Endothelial cell of umbilical vein (primary cell): Measurements from ENCODE around the gene DUOXA2. TPM values are rescaled to one million over a fixed set of nuclear protein-coding genes. Genes with fewer than 3 reads are reported as not detected.
"Not testable (repeated sequence)": the region's sequence is repeated elsewhere in the genome, so short reads cannot be mapped to it uniquely, and the experiment has no call there.

Experiments used
- BruUV-seq: library from RNA; stranded (reverse); fragments of 400-500 nt; replicated peaks from 2 replicates; lab custom pipeline; 2021; lab: Mats Ljungman, UMichigan
- CTCF ChIA-PET: fragments of 300-600, 350-600 bp; sonication (Branson Sonifier 250); formaldehyde crosslinking; loops from one replicate; lab custom pipeline; 2021; ENCODE audit warnings: antibody characterized with exemption, inconsistent platforms; lab: Charles Lee
- POLR2A ChIA-PET: fragments of 300-600, 350-600 bp; sonication (Branson Sonifier 250); formaldehyde crosslinking; loops from one replicate; lab custom pipeline; 2021; ENCODE audit warnings: antibody characterized with exemption, inconsistent platforms; lab: Charles Lee
- DNase-seq: peaks from one replicate; pipeline ENCODE4 v3.0.0-alpha.2; 2011; ENCODE audit warnings: low read depth, low spot score
- FAIRE-seq: peaks from 2 replicates; lab custom pipeline; 2011; peaks lifted over from hg19 to GRCh38; lab: Jason Lieb, UNC
- H2AFZ ChIP-seq: 2 replicates; pipeline ENCODE4 v1.6.0; 2012; ENCODE audit warnings: low read depth, low read length, control low read depth, inconsistent platforms
- H3K27ac ChIP-seq: 2 replicates; pipeline ENCODE4 v1.5.1; 2011; ENCODE audit warnings: low read depth, mild to moderate bottlenecking, control low read depth, low read length, moderate library complexity; ENCODE audit not compliant: insufficient read depth
- H3K27me3 ChIP-seq, 2 experiments: 2 replicates each; pipeline versions ENCODE4 v1.6.0 to v1.6.1; 2011; ENCODE audit warnings: low read length in 2 of 2, mixed read lengths in 1 of 2; ENCODE audit not compliant: control insufficient read depth in 2 of 2, insufficient read depth in 2 of 2
- H3K36me3 ChIP-seq, 2 experiments: 2 replicates in 1 of 2; 3 replicates in 1 of 2; pipeline ENCODE4 v1.5.1; 2011; ENCODE audit warnings: low read length in 2 of 2, mild to moderate bottlenecking in 1 of 2, moderate library complexity in 1 of 2; ENCODE audit not compliant: control insufficient read depth in 2 of 2, insufficient read depth in 2 of 2; ENCODE audit errors: extremely low read depth in 1 of 2
- H3K4me1 ChIP-seq: 3 replicates; pipeline ENCODE4 v1.5.1; 2011; ENCODE audit warnings: mild to moderate bottlenecking, low read length; ENCODE audit not compliant: control insufficient read depth, insufficient read depth; ENCODE audit errors: extremely low read depth
- H3K4me2 ChIP-seq: 2 replicates; pipeline ENCODE4 v1.6.1; 2011; ENCODE audit warnings: low read length, control low read depth, mixed read lengths; ENCODE audit not compliant: insufficient read depth
- H3K4me3 ChIP-seq, 3 experiments: fragments of 200-600 bp in 1 of 3; sonication (generic), shearing (Covaris generic) in 1 of 3; replicated peaks in 1 of 3; 2 replicates each; pipeline ENCODE4 v1.5.1; 2011 to 2016; ENCODE audit warnings: control low read depth in 3 of 3, low read length in 3 of 3, mild to moderate bottlenecking in 2 of 3, inconsistent platforms in 1 of 3, low read depth in 1 of 3, moderate library complexity in 1 of 3; ENCODE audit not compliant: insufficient read depth in 1 of 3
- H3K79me2 ChIP-seq: 2 replicates; pipeline ENCODE4 v1.6.0; 2012; ENCODE audit warnings: low read length, inconsistent platforms; ENCODE audit not compliant: control insufficient read depth, insufficient read depth
- H3K9ac ChIP-seq: replicated peaks from 2 replicates; pipeline ENCODE3; 2011; ENCODE audit warnings: low read length, control low read depth; ENCODE audit not compliant: insufficient read depth; ENCODE audit errors: extremely low read depth
- H3K9me1 ChIP-seq: replicated peaks from 3 replicates; pipeline ENCODE4 v1.6.0; 2011; ENCODE audit warnings: mild to moderate bottlenecking, low read length; ENCODE audit not compliant: control insufficient read depth, insufficient read depth; ENCODE audit errors: extremely low read depth
- H3K9me3 ChIP-seq: replicated peaks from 2 replicates; pipeline ENCODE4 v1.5.1; 2012; ENCODE audit warnings: low read length, inconsistent platforms; ENCODE audit not compliant: control insufficient read depth, insufficient read depth
- H4K20me1 ChIP-seq: replicated peaks from 2 replicates; pipeline ENCODE3; 2011; ENCODE audit warnings: mild to moderate bottlenecking, low read length; ENCODE audit not compliant: control insufficient read depth, insufficient read depth; ENCODE audit errors: extremely low read depth
- CTCF ChIP-seq, 2 donors: IDR thresholded peaks; 1 replicate in 1 of 2; 2 replicates in 1 of 2; pipeline ENCODE4 v1.5.1; 2011; ENCODE audit warnings: low read length in 2 of 2, mild to moderate bottlenecking in 2 of 2, moderate library complexity in 2 of 2, control low read depth in 1 of 2, inconsistent platforms in 1 of 2, low read depth in 1 of 2; ENCODE audit not compliant: insufficient read depth in 1 of 2; ENCODE audit errors: extremely low read depth in 1 of 2
- EZH2 ChIP-seq: IDR thresholded peaks from 2 replicates; pipeline ENCODE4 v1.6.1; 2012; ENCODE audit warnings: borderline replicate concordance, low read depth, mild to moderate bottlenecking, moderate library complexity, low read length, inconsistent platforms; ENCODE audit not compliant: severe bottlenecking
- FOS ChIP-seq: IDR thresholded peaks from 2 replicates; pipeline ENCODE4 v1.6.1; 2011; ENCODE audit warnings: mild to moderate bottlenecking, low read length, moderate library complexity, borderline replicate concordance; ENCODE audit not compliant: insufficient read depth
- GATA2 ChIP-seq: IDR thresholded peaks from 2 replicates; pipeline ENCODE4 v1.7.0; 2011; ENCODE audit warnings: low read depth, mild to moderate bottlenecking, moderate library complexity, mixed read lengths, low read length; ENCODE audit not compliant: insufficient read length, insufficient read depth
- JUN ChIP-seq: IDR thresholded peaks from 2 replicates; pipeline ENCODE4 v1.6.1; 2011; ENCODE audit warnings: borderline replicate concordance, low read depth; ENCODE audit not compliant: insufficient read length, insufficient read depth
- MAX ChIP-seq: IDR thresholded peaks from 2 replicates; pipeline ENCODE4 v1.6.1; 2011; ENCODE audit not compliant: insufficient read depth, insufficient read length
- MYC ChIP-seq: IDR thresholded peaks from one replicate; pipeline ENCODE4 v1.6.1; 2011; ENCODE audit warnings: mild to moderate bottlenecking, low read depth, low read length
- POLR2A ChIP-seq: IDR thresholded peaks from 2 replicates; pipeline ENCODE4 v1.6.1; 2012; ENCODE audit warnings: low read depth, mild to moderate bottlenecking, control low read depth, low read length
- POLR2AphosphoS5 ChIP-seq: IDR thresholded peaks from 2 replicates; pipeline ENCODE4 v1.6.1; 2012; ENCODE audit warnings: low read depth, mild to moderate bottlenecking, control low read depth, low read length, moderate library complexity; ENCODE audit not compliant: insufficient read depth
- dilution Hi-C: fragments of 300-500 bp; cut with MboI; formaldehyde crosslinking; loops from one replicate; pipeline ENCODE4 v1.15.0; 2019; ENCODE audit warnings: low sequenced_read_pairs; ENCODE audit not compliant: extremely low pct_ligation_motif_present
- intact Hi-C: fragments of 100-400 bp; cut with micrococcal nuclease; formaldehyde crosslinking; loops from one replicate; pipeline ENCODE4 v1.10.0; 2022
- polyA plus RNA-seq, 4 experiments: library from polyadenylated mRNA; depleted of rRNA in 3 of 4; stranded (reverse) in 3 of 4; unstranded in 1 of 4; fragments of >200 nt; gene quantifications; 2 replicates each; pipeline versions ENCODE4 v1.2.1 to v1.2.3, GENCODE V29; 2011 to 2012; ENCODE audit warnings: missing spikeins in 1 of 4
- total RNA-seq: library from RNA; stranded (reverse); gene quantifications from 2 replicates; pipeline ENCODE4 v1.2.3, GENCODE V29; 2021

DUOXA2 gene
- total and polyA plus RNA-seq, 2 donors (not counting 3 experiments of a cell fraction or from before 2014, with no cell fraction given): not detected

- H3K79me2 ChIP-seq, intact Hi-C loops, H4K20me1 ChIP-seq, H3K4me3 ChIP-seq, POLR2A ChIA-PET, H3K9ac ChIP-seq, DNase-seq, H3K9me3 ChIP-seq, FAIRE-seq, H3K4me1 ChIP-seq, H2AFZ ChIP-seq, BruUV-seq, dilution Hi-C loops, H3K4me2 ChIP-seq, H3K36me3 ChIP-seq, H3K27ac ChIP-seq, H3K9me1 ChIP-seq: not testable (repeated sequence)
- H3K27me3 ChIP-seq: peaks cover 13 to 14% of the 10 kb centered on the region in 2 experiments
- CTCF ChIA-PET: interaction anchor here (0.6 to 1.7 kb wide), 2 partner anchors 37 to 715 kb away, joined by 3 to 7 read pairs; no protein-coding TSS in a partner anchor
Observed at GRCh38 chr15:45080593-45080992, 33.5 kb upstream of the DUOXA2 start.

- DNase-seq, H3K79me2 ChIP-seq, H4K20me1 ChIP-seq, H3K9ac ChIP-seq, H3K9me3 ChIP-seq, H3K9me1 ChIP-seq, BruUV-seq, dilution Hi-C loops, H3K4me2 ChIP-seq, CTCF ChIA-PET, intact Hi-C loops, H3K4me1 ChIP-seq, H2AFZ ChIP-seq, POLR2A ChIA-PET, H3K4me3 ChIP-seq, H3K27ac ChIP-seq, H3K36me3 ChIP-seq, FAIRE-seq: not testable (repeated sequence)
- peaks cover 19 to 20% of the 10 kb centered on the region in 2 experiments for H3K27me3 ChIP-seq
Observed at GRCh38 chr15:45082412-45082811, 31.7 kb upstream of the DUOXA2 start.

- Histone ChIP-seq H2AFZ (no peak overlapping the region), H4K20me1 (no peaks in the 10 kb centered on the region), H3K9me3 (no peaks in the 10 kb centered on the region), H3K36me3 (no peaks in the 10 kb centered on the region), H3K9ac (no peak overlapping the region), H3K27me3 (peaks cover 23 to 26% of the 10 kb centered on the region in 2 experiments), H3K4me1 (no peaks in the 10 kb centered on the region), H3K4me3 (no peak overlapping the region), H3K79me2 (no peaks in the 10 kb centered on the region), H3K4me2 (no peak overlapping the region), H3K27ac (no peak overlapping the region), H3K9me1 (no peaks in the 10 kb centered on the region)
- ChIA-PET CTCF (no interaction called here), POLR2A (no interaction called here)
- no peak for TF ChIP-seq FOS
- TF ChIP-seq EZH2: no peak
- no peak for TF ChIP-seq MYC
- no peak for TF ChIP-seq POLR2A
- TF ChIP-seq GATA2: no peak
- TF ChIP-seq CTCF (IDR thresholded peaks at IDR 0.05; ENCODE audit: extremely low read depth in 1 of 2, insufficient read depth in 1 of 2, low read depth in 1 of 2, low read length in 2 of 2): no peak
- TF ChIP-seq POLR2AphosphoS5: no peak
- TF ChIP-seq MAX: no peak
- TF ChIP-seq JUN: no peak
- no peak for DNase-seq
- dilution Hi-C loops: no loop called here
- no TSS peak for BruUV-seq
- no peak for FAIRE-seq
- intact Hi-C loops: no loop called here
Observed at GRCh38 chr15:45083223-45083622, 30.9 kb upstream of the DUOXA2 start.
